ES-I3 (cell line): Measurements from ENCODE around the gene DCTN4.
A peak's percentile ranks its signal among the peaks of the same experiment; 100 is the strongest.

Experiments
- H3K36me3 ChIP-seq: 2 replicates; pipeline ENCODE4 v1.6.1; 2013; ENCODE audit warnings: mild to moderate bottlenecking, low read length, control low read depth, moderate library complexity; ENCODE audit not compliant: insufficient read depth
- H3K4me1 ChIP-seq: 2 replicates; pipeline ENCODE4 v1.6.1; 2013; ENCODE audit warnings: mild to moderate bottlenecking, control low read depth, low read length; ENCODE audit not compliant: insufficient read depth
- H3K9ac ChIP-seq: 2 replicates; pipeline ENCODE4 v1.6.1; 2013; ENCODE audit warnings: low read depth, mild to moderate bottlenecking, low read length, moderate library complexity
- H3K9me3 ChIP-seq: 2 replicates; pipeline ENCODE4 v1.6.1; 2013; ENCODE audit warnings: mild to moderate bottlenecking, low read length, moderate library complexity; ENCODE audit not compliant: control insufficient read depth, insufficient read depth

DCTN4 gene

DNA sequence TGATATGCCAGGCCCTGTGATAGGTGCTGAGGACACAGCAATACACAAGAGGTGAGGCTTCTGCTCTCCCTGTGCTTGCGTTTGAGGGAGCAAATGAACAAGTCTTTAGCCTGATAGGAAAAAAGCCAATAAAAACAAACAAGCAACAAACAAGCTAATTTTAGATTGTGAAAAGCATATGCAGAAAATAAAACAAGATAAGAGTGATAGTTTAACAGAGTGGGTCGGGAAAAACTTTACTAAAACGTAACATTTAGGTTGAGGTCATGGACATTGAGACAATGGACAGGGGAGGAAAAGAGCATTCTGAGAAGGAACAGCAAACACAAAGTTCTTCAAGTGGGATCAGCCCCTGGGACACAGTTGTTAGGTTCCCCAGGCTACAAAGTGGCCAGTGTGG lies 24.0 kb upstream of the DCTN4 start:
- H3K9ac ChIP-seq: no peak overlapping the region
- H3K36me3 ChIP-seq: no peaks in the 10 kb centered on the region
- no peaks in the 10 kb centered on the region for H3K9me3 ChIP-seq
- peaks cover 8% of the 10 kb centered on the region for H3K4me1 ChIP-seq

DNA sequence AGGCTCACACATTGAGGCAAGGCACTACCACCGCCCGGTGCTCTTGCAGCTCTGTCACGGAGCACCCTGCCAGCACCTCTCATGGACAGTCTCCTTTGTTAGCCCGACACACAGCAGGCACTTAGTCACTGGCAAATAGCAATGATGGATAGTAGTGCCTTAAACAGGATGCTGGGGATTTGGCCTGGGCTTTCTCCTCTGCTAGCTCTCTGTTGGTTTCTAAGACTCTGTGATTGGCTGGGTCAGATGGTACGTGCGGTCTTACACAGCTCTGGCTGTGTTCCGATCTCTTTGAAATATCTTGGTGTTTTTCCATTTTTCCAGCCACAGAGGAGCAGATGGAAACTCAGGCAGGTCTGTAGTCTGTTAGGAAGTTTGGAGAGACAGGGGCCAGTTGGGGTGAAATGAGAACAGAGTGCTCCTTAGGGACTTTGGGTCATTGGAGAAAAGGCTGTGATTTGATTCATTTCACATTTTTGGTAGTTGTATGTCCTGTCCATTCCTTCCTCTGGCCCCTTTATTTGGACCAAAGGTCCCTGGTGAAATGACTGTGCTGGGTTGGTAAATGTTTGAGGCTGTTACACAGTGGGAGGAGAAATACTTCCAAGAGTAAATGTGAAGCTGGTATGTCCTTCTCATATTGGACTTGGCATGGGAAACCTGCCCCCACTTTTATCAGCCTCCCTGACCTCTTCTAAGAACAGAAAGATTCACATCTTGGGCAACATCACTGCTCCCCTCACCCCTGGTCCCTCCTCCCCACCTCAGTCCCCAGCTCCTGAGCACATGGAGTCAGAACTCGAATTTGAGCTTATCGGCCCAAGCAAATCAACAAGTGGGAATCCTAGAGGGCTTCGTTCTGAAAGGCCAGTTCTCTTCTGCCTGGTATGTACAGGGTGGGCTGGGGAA lies 23.1 kb upstream of the DCTN4 start:
- H3K36me3 ChIP-seq: no peaks in the 10 kb centered on the region
- H3K4me1 ChIP-seq: peaks cover 12% of the 10 kb centered on the region
- no peaks in the 10 kb centered on the region for H3K9me3 ChIP-seq
- H3K9ac ChIP-seq: no peak overlapping the region

DNA sequence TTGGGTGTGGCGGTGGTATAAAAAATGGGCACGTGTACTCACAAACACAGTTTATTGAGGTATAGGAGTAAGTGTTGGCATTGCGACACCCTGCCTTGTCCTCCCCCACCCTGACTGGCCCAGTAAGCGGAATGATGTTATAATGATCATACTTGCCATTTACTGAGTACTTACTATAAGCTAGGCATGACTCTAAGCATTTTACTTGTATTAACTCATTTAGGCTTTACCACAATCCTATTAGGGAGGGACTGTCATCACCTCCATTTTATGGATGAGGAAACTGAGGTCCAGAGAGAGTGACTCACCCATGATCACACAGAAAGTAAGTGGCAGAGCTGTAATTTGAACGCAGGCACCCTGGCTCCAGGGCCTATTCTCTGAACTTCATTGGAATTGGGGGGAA lies 22.0 kb upstream of the DCTN4 start:
- Histone ChIP-seq H3K9me3 (no peaks in the 10 kb centered on the region), H3K4me1 (peaks cover 12% of the 10 kb centered on the region), H3K9ac (no peak overlapping the region), H3K36me3 (no peaks in the 10 kb centered on the region)

DNA sequence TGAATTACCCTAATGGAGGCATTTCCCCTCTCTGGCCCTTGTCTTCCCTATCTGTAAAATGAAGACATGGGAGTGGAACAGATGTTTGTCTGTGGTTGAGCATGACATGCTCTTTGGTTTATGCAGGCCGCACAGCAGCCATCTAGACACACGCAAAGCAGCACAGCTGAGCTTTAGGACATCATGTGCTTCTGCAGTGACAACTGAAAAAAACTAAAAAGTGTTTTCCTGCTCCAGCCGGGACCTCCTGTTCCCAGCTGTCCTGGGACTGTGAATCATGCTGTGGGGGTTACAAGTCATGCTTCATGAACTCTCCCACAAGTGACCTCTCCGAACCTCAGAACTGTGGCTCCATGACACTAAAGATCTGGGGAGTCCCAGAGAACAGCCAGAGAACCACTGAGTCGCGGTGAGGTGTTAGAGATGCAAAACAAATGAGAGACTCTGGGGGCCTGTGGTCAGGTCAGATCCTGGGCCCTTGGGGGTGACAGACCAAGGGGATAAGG lies 21.4 kb upstream of the DCTN4 start:
- H3K4me1 ChIP-seq: peaks cover 12% of the 10 kb centered on the region
- no peaks in the 10 kb centered on the region for H3K36me3 ChIP-seq
- H3K9ac ChIP-seq: no peak overlapping the region
- no peaks in the 10 kb centered on the region for H3K9me3 ChIP-seq

DNA sequence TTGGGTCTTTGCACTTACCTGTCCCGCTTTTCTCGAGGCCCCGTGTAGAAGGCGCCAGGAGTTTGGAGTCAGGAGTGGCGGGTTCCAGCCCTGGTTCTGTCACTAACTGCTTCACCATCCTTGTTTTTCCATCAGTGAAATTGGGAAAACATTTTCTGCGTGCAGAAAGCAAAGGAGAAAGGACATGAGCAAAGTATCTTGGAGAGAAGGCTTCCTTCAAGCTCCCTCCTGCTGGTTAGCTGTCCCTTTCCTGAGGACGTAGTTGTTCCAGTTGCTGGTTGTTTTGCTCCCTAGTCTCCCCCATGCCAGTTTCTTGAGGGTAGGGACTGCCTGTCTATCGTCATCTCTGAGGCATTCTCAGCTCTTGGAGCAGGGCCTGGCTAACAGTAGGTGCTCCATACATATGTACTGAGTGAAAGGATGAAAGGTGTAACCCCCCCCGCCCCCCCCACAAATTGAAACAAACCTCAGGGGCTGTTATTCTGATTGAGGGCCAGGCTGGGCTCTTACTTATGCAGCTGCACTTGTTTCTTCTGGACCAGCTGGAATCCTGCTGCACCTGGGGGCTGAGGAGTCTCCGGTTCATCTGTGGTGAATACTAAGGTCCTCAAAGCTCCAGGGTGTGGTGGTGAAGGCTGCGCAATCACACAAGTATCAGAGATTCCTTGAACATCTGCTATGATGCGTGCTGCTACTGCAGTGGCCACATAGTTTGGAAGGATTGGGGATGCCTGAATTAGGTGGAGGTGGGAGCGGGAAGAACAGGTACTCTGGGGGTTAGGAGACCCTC lies 20.8 kb upstream of the DCTN4 start:
- Histone ChIP-seq H3K36me3 (no peaks in the 10 kb centered on the region), H3K9ac (peak overlapping the region; percentile 79; the same call in 1 of the 2 replicates), H3K9me3 (no peaks in the 10 kb centered on the region), H3K4me1 (peaks cover 12% of the 10 kb centered on the region)

DNA sequence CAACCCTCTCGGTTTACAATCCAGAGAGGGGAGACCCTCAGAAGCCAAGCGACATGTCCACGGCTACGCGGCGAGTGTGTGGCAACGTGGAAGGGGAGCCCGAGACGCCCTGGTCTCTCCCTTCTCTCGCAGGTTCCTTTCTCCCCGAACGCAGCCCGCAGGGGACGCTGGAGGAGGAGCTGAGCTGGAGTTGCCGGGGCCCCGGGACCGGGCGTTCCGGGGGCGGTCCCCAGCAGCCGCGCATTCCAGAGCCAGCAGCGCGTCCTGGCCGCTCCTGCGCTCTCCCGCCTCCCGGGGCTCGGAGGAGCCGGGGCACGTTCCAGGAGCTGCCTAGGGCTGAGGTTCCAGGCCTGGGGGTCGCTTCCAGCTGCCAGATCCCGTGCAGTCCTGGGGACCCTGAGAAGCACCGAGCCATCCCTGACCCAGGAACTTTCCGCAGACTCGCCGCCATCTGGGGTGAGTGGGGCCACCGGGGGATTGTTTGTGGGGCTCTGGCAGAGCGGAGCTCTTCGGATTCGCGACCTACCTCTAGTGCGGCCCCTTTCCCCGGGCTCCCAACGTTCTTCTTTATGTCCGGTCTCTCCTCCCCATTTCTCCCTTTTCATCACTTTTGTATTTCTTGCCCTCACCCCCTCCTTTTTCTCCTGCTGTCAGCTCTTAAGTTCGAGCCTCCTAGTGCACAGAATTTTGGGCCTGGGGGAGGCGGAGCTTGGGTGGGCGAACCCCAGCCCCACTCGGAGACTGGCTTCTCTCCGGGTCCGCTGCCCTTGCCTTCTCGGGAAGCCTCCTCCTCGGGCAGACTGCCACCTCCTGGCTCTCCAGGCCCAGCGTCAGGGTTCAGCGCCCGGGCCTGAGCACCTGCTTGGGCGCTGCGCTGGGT lies 19.9 kb upstream of the DCTN4 start, which contains the start of gene SMIM3:
Gene SMIM3 (plus strand): TSS at position 241 of the 880 bp plus-strand sequence. CDS start 16,684 bp downstream, outside the sequence.
- H3K9ac ChIP-seq: peak within 1 kb of the TSS; percentile 79
- no peaks in the 10 kb centered on the region for H3K36me3 ChIP-seq
- H3K9me3 ChIP-seq: no peaks in the 10 kb centered on the region
- peaks cover 12% of the 10 kb centered on the region for H3K4me1 ChIP-seq

DNA sequence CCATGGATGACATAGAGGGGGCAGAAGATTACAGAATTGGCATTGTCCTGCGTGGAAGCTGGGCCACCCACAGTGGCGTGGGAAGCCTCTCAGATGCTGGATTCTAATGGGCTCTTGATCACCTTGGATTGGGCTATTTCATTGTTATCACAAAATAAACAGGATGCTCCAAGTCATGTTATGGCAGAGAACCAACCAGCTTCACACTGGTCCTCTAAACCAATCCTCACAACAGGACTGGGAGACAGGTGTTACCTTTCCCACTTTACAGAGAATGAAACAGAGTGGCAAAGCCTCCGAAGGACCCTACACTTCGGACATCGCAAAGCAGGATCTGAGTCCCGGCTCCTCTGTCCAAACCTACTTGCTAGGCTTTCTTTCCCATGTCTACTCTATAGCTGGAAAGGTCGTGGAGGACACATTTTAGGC lies 19.3 kb upstream of the DCTN4 start:
- peak overlapping the region; percentile 79 for H3K9ac ChIP-seq
- no peaks in the 10 kb centered on the region for H3K9me3 ChIP-seq
- peaks cover 12% of the 10 kb centered on the region for H3K4me1 ChIP-seq
- H3K36me3 ChIP-seq: no peaks in the 10 kb centered on the region

DNA sequence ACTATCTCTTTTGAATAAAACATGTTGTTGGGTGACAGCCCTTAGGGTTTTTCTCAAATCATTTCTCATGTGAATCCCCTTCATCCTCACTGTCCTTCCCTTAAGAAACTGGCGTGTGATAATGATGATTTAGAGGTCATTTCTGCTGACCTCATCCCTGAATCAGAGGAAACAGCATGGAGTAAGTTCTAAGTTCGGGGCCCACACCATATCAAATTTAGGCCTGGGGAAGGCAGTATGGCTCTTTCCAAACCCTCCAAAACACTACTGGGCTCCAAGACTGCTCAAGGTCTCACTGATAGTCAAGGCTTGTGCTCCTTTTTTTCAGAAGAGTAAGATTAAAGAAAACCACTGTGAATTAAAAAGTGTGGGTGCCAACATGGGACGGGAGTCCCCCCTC lies 18.9 kb upstream of the DCTN4 start:
- H3K4me1 ChIP-seq: peaks cover 12% of the 10 kb centered on the region
- H3K9ac ChIP-seq: no peak overlapping the region; the same call in 1 of the 2 replicates
- H3K9me3 ChIP-seq: no peaks in the 10 kb centered on the region
- H3K36me3 ChIP-seq: no peaks in the 10 kb centered on the region

DNA sequence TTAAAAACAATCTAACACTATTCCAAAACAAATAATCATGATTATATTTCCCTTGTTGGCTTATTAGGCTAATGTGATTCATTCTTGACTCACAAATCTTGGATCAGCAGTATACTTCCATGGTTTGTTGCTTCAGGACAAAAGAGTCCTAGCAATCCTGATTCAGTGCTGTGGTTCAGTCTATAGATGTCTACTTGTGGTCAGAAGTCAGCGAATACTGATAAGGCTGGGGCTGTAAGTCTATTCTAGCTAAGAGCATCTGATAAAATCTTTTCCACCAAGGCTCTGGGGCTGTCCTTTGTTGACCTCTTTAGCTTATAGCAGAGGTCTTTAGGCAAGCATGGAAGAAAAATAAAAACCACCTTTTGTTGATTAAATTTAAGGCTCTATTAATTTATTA lies 15.3 kb upstream of the DCTN4 start:
- Histone ChIP-seq H3K36me3 (no peaks in the 10 kb centered on the region), H3K9ac (no peak overlapping the region), H3K4me1 (peaks cover 7% of the 10 kb centered on the region), H3K9me3 (no peaks in the 10 kb centered on the region)

DNA sequence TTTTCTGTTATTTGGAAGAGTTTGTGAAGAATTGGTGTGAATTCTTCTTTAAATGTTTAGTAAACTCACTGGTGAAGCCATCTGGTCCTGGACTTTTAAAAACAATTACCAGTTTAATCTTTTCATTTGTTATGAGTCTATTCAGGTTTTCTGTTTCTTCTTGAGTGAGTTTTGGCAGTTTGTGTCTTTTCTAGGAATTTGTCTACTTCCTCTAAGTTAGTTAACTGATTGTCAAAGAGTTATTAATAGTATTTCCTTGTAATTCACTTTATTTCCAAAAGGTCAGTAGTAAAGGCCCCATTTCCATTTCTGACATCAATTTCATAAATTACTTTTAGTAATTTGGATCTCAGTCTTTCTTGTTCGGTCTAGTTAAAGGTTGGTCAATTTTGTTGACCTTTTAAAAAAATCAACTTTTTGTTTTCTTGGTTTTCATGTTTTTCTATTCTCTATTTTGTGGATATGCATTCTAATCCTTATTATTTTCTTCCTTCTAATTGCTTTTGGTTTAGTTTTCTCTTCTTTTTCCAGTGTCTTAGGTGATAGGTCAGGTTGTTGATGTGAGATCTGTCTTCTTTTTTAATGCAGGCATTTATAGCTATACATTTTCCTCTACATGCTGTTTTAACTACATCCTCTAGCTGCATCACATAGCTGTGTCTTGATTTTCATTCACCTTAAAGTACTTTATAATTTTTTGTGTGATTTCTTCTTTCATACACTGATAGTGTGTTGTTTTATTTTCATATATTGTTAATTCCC lies 12.4 kb upstream of the DCTN4 start:
- Histone ChIP-seq H3K9me3 (no peaks in the 10 kb centered on the region), H3K9ac (no peak overlapping the region), H3K4me1 (no peaks in the 10 kb centered on the region), H3K36me3 (no peaks in the 10 kb centered on the region)

DNA sequence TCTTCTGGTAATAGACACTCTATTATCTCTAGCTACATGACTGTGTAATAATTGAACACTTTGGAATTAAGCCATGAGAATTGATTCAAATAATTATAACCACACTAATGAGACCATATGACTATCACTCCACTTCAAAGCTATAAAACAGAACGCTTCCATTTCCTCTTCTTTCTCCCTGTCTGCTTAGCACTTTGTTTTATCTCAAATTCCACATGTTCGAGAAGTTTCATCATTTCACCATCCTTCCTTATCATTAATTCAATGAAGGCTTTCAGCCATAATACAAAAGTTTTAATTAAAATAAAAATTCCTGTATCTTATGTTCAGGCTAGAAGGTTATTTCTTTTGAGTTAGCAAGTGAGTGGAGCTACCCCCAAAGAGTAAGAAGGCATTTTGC lies 7.4 kb upstream of the DCTN4 start:
- Histone ChIP-seq H3K4me1 (no peaks in the 10 kb centered on the region), H3K9me3 (no peaks in the 10 kb centered on the region), H3K9ac (no peak overlapping the region), H3K36me3 (no peaks in the 10 kb centered on the region)

DNA sequence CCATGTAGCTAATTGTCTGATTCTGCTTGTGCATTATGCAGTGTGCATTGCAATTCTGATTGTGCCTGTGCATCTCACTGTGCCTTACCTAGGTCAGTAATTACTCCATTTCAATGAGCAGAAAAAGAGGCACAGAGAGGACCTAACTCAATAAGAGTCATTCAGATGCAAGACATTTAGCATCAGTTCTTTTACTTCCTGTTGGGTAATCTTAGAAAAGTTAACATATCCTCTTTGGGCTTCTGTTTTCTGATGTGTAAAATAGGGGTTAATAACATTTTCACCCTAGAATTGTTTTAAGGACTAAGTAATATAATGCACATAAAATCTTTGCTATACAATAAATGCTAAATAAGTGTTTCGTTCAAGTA lies 7.0 kb upstream of the DCTN4 start:
- Histone ChIP-seq H3K9ac (no peak overlapping the region), H3K4me1 (no peaks in the 10 kb centered on the region), H3K9me3 (no peaks in the 10 kb centered on the region), H3K36me3 (no peaks in the 10 kb centered on the region)

DNA sequence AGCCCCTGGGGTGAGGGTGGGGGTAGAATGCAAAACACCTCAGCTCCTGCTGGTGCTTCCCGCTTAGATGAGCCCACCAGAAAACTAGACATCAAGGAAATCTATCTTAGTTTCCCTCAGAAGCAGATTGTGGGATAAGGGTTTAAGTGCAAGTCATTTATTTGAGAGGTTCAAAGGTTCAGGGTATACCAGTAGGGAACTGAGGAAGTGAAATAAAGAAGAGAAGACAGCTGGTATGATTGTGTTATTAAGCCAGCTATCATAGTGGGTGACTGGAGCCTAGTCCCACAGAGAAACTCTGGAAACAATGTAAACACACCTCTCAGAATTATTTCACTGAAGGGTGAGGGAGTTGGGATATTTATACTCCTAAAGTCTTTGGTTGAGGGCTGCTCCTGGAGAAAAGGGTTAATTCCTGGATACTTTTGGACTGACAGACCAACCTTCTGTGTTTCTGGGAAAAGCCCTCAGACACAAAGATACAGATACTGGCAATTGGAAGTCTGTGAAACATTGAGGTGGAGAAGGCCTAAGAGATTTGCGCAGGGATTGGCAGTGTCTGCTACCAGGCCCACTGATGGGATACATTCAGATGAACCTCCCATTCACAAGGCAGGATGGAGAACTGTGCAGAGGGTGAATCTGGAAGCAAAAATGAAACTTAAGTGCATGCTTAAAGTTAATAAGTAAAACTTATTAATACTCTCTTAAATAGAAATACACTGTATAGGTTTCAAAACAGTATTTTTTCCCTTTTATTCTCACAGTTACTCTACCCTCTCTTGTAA lies 6.4 kb upstream of the DCTN4 start:
- Histone ChIP-seq H3K4me1 (no peaks in the 10 kb centered on the region), H3K9me3 (no peaks in the 10 kb centered on the region), H3K36me3 (no peaks in the 10 kb centered on the region), H3K9ac (no peak overlapping the region)
